Transverse colon (tissue), 4 donors: ENCODE results near the gene CLIC4. TPM values are rescaled to one million over a fixed set of nuclear protein-coding genes. Genes with fewer than 3 reads are reported as not detected.
"Not testable (repeated sequence)": the region's sequence is repeated elsewhere in the genome, so short reads cannot be mapped to it uniquely, and the experiment has no call there.

Experiments used
- DNase-seq: peaks from one replicate; pipeline ENCODE4 v3.0.0-alpha.2; 2019
- H3K27ac ChIP-seq, 4 donors: fragments of 200-600 bp; sonication (generic); 2 replicates each; pipeline ENCODE4 v1.5.1; 2016 to 2018; ENCODE audit warnings: inconsistent platforms in 4 of 4
- H3K27me3 ChIP-seq: fragments of 200-600 bp; sonication (generic); 2 replicates; pipeline ENCODE4 v1.5.1; 2017; ENCODE audit warnings: inconsistent platforms
- H3K36me3 ChIP-seq, 4 donors: fragments of 200-600 bp; sonication (generic); 2 replicates each; pipeline ENCODE4 v1.5.1; 2017 to 2019; ENCODE audit warnings: inconsistent platforms in 4 of 4
- H3K4me1 ChIP-seq, 4 donors: fragments of 200-600 bp; sonication (generic); 2 replicates each; pipeline ENCODE4 v1.5.1; 2017 to 2020; ENCODE audit warnings: inconsistent platforms in 4 of 4
- H3K4me3 ChIP-seq, 4 donors: fragments of 200-600 bp; sonication (generic); 1 replicate in 1 of 4; 2 replicates in 3 of 4; pipeline versions ENCODE4 v1.5.1 to v1.6.1; 2017 to 2019; ENCODE audit warnings: inconsistent platforms in 4 of 4
- H3K9me3 ChIP-seq, 2 donors: fragments of 200-600 bp; sonication (generic); 2 replicates each; pipeline ENCODE4 v1.5.1; 2017 to 2019; ENCODE audit warnings: inconsistent platforms in 2 of 2
- CTCF ChIP-seq, 5 experiments: fragments of 200-600 bp in 3 of 5; fragments of 450-650 bp in 2 of 5; sonication (generic) in 3 of 5; IDR thresholded peaks; 1 replicate in 2 of 5; 2 replicates in 3 of 5; pipeline ENCODE4 v1.5.1; 2016 to 2017; ENCODE audit warnings: antibody characterized with exemption in 5 of 5, inconsistent platforms in 3 of 5, mild to moderate bottlenecking in 2 of 5, moderate library complexity in 1 of 5
- EP300 ChIP-seq: sonication (generic); formaldehyde crosslinking; IDR thresholded peaks from one replicate; pipeline ENCODE4 v1.6.1; 2017; ENCODE audit warnings: antibody characterized with exemption, low read depth
- POLR2A ChIP-seq: fragments of 450-650 bp; IDR thresholded peaks from one replicate; pipeline ENCODE4 v1.6.1; 2016; ENCODE audit warnings: antibody characterized with exemption, mild to moderate bottlenecking, moderate library complexity
- POLR2AphosphoS5 ChIP-seq, 3 donors: sonication (generic); formaldehyde crosslinking; IDR thresholded peaks; one replicate each; pipeline ENCODE4 v1.6.1; 2016; ENCODE audit warnings: antibody characterized with exemption in 3 of 3
- WGBS, 2 donors: methylation state at CpG; one replicate each; pipeline ENCODE4 v1.1.5; 2018; ENCODE audit warnings: low coverage in 1 of 2; 5-methylcytosine and 5-hydroxymethylcytosine counted together
- in situ Hi-C, 4 donors: fragments of 200-750 bp; cut with MboI; loops; one replicate each; pipeline versions ENCODE4 v1.15.0 to v1.15.1; 2017; ENCODE audit warnings: low sequenced_read_pairs in 3 of 4, low pct_ligation_motif_present in 1 of 4, low pct_unique_long_range_greater_than_20kb in 1 of 4
- intact Hi-C: fragments of 100-400 bp; cut with DNase I; formaldehyde crosslinking; loops from one replicate; pipeline ENCODE4 v1.15.1; 2023; ENCODE audit warnings: low total_unique reads
- total RNA-seq, 4 donors: library from RNA; depleted of rRNA; stranded (reverse); fragments of >200 nt; gene quantifications; one replicate each; pipeline ENCODE4 v1.1.0, GENCODE V29; 2016

CLIC4 gene
- total RNA-seq, 4 donors from 2014 or later: 52.4 to 107 (median 65.0) TPM

- peaks cover 10 to 29% (median 15%) of the 10 kb centered on the region in 4 donors for H3K4me1 ChIP-seq
- H3K9me3 ChIP-seq: no peaks in the 10 kb centered on the region
- 86 to 98% methylated on average over 3 of the region's 3 CpGs for WGBS, 2 donors
- TF ChIP-seq CTCF (IDR thresholded peaks at IDR 0.05): no peak
- TF ChIP-seq POLR2AphosphoS5 (IDR thresholded peaks at IDR 0.05): no peak
- no peak for TF ChIP-seq POLR2A
- TF ChIP-seq EP300: no peak
- intact Hi-C loops: no loop called here
- in situ Hi-C loops: no loop called here
- DNase-seq: no peak
- H3K27me3 ChIP-seq: no peaks in the 10 kb centered on the region
- no peak overlapping the region for H3K4me3 ChIP-seq
- peak overlapping the region in 1 of 4 donors; percentile 17 for H3K27ac ChIP-seq
- no peaks in the 10 kb centered on the region for H3K36me3 ChIP-seq
Measured at GRCh38 chr1:24775348-24775747, 30.1 kb downstream of the CLIC4 start.

GRCh38 chr1:24775916-24776315 is 30.7 kb downstream of the CLIC4 start:
- Histone ChIP-seq H3K36me3 (no peaks in the 10 kb centered on the region), H3K9me3 (no peaks in the 10 kb centered on the region), H3K27ac (peak overlapping the region in 2 of 4 donors; percentile 17 to 24), H3K27me3 (no peaks in the 10 kb centered on the region), H3K4me1 (peaks cover 10 to 25% (median 14%) of the 10 kb centered on the region in 4 donors), H3K4me3 (no peak overlapping the region)
- DNase-seq: no peak
- intact Hi-C loops (no loop called here), in situ Hi-C loops (no loop called here)
- 75 to 84% methylated on average over 3 of the region's 3 CpGs for WGBS, 2 donors
- TF ChIP-seq EP300: no peak
- no peak for TF ChIP-seq CTCF (IDR thresholded peaks at IDR 0.05)
- TF ChIP-seq POLR2A: no peak
- no peak for TF ChIP-seq POLR2AphosphoS5 (IDR thresholded peaks at IDR 0.05)

- DNase-seq: no peak
- Histone ChIP-seq H3K36me3 (no peaks in the 10 kb centered on the region), H3K4me3 (no peak overlapping the region), H3K9me3 (no peaks in the 10 kb centered on the region), H3K27ac (no peak overlapping the region), H3K4me1 (peaks cover 10 to 19% (median 11%) of the 10 kb centered on the region in 4 donors), H3K27me3 (no peaks in the 10 kb centered on the region)
- 93 to 94% methylated on average over 5 to 8 of the region's 8 CpGs for WGBS, 2 donors
- in situ Hi-C loops (no loop called here), intact Hi-C loops (no loop called here)
- TF ChIP-seq POLR2AphosphoS5 (IDR thresholded peaks at IDR 0.05) (no peak), CTCF (IDR thresholded peaks at IDR 0.05) (no peak), EP300 (no peak), POLR2A (no peak)
Measured at GRCh38 chr1:24776821-24777220, 31.6 kb downstream of the CLIC4 start.

GRCh38 chr1:24778141-24778540 is 32.9 kb downstream of the CLIC4 start:
- peaks cover 10 to 19% (median 14%) of the 10 kb centered on the region in 4 donors for H3K4me1 ChIP-seq
- WGBS, 2 donors: 72 to 85% methylated on average over 2 of the region's 2 CpGs
- H3K9me3 ChIP-seq: no peaks in the 10 kb centered on the region
- no peak overlapping the region for H3K4me3 ChIP-seq
- H3K27ac ChIP-seq: peak overlapping the region in 1 of 4 donors; percentile 10
- TF ChIP-seq EP300: no peak
- no peak for TF ChIP-seq POLR2AphosphoS5 (IDR thresholded peaks at IDR 0.05)
- TF ChIP-seq POLR2A: no peak
- TF ChIP-seq CTCF (IDR thresholded peaks at IDR 0.05): no peak
- in situ Hi-C loops (no loop called here), intact Hi-C loops (no loop called here)
- no peaks in the 10 kb centered on the region for H3K36me3 ChIP-seq
- no peak for DNase-seq
- no peaks in the 10 kb centered on the region for H3K27me3 ChIP-seq

- H3K4me1 ChIP-seq: peaks cover 10 to 19% (median 14%) of the 10 kb centered on the region in 4 donors
- in situ Hi-C loops, H3K4me3 ChIP-seq, H3K36me3 ChIP-seq, H3K9me3 ChIP-seq, intact Hi-C loops, DNase-seq, H3K27me3 ChIP-seq: not testable (repeated sequence)
- 70 to 90% methylated on average over 3 to 8 of the region's 8 CpGs for WGBS, 2 donors
- H3K27ac ChIP-seq: peak overlapping the region in 1 of 4 donors; percentile 36
Measured at GRCh38 chr1:24779199-24779598, 34.0 kb downstream of the CLIC4 start.
